Stimulated activated CD4-positive, alpha-beta T cell treated with anti-CD3 and anti-CD28 coated beads, Interleukin-4, amount 100 ng/mL, for 24 hours (primary cell): ENCODE measurements around the gene PRDM16.

Experiments
- DNase-seq: peaks from one replicate; pipeline ENCODE4 v3.0.0-alpha.2; 2020

PRDM16 gene

DNA sequence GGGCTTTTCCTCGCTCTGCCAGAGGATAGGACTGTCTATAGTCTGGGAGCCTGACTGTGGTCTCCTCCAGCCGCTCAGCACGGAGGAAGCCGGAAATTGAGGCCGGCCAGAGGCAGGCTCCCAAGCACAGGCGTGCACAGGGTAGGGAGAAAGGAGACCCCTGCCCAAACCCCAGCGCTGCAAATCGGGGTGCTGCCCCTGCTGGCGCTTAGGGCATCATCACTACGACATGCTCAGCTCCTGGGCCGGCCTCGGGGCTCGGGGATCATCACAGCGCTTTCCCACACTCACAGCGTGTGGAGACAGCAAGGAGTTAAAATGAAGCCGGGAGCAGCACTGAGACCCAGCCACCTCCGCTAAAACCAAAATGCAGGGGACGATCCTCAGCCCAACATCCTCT is 322.7 kb downstream of the PRDM16 start:
- no peak for DNase-seq

DNA sequence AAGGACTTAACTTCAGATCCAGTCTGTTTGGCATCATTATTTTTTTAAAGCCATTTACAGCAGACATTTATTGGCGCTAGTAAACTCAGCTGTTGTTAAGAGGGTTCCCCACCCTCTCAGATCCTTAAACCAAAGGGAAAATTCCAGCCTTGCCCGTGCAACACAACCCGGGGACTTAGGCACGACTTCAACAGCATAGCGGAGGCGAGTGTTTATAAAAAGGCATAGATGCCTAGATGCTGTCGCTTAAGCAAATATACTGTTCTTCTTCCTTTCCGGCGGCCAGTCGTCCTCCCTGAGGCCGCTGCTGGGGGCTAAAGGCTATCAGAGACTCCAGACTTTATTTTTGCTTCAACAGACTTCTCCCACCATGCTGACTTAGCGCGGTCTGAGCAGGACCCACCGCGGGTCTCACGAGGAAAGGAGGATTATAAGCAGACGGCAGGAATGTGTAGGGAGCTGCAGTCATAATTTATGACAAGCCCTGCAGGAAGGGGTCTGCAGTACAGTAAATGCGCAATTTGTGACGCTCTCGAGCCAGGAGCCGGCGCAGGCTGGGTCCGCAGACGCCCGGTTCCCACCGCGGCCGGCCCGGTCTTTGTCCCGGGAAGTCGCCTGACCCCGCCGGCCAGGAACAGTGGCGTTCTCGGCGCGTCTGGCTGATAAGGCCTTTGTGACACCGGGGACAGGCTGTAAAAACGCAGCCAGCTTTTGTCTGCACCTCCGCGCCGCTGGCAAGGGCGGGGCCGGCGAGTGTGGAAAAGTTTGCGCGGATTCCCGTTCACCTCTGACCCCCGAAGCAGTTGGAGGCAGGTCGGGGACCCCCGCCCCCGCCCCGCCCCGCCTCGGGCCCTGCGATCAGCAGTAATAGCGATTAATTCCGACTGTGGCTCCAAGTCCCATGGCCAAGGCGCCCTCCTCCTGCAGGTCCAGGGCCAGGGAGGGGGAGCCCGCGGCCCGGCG is 324.3 kb downstream of the PRDM16 start:
- no peak for DNase-seq

DNA sequence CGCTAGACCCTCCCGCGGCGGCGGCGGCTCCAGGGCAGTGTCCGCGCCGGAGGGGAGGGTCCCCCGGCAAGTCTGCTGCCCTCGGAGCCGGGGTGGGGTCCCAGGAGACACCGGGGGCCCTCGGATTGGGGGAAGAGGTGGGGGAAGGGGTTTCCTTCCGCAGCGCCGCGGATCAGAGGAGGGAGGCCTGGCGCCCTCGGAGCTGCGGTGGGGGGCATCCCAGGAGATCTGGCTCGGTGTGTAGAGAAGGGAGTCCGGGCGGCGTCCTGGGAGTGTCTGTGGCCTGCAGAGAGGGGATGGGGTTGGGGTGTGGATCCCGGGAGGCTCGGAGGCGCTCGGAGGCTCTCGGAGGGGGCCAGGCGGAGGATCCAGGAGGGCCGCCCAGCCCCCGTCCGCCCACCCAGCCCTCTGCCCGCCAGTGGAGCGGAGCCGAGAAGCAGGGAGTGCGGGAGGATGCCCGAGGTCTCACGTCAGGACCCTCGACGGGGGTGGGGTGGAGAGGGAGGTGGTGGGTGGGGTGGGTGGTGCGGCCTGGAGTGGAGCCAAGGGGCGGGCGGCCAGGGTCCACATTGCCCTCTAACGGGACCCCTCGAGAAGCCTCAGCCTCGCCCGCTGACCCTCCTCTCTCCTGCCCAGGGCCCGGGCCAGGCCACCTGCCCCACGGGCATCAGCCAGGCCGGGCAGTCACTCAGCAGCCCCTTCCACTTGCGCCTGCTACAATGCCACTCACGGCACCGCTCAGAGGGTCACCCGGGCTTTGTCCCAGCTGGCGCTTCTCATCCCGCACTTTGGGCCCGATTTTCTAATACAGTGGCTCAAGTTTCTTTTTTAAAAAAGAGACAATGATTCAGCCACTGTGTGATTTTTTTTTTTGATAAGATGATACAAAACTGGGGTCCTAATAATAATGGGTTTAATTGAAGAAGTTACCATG is 325.3 kb downstream of the PRDM16 start:
- no peak for DNase-seq

DNA sequence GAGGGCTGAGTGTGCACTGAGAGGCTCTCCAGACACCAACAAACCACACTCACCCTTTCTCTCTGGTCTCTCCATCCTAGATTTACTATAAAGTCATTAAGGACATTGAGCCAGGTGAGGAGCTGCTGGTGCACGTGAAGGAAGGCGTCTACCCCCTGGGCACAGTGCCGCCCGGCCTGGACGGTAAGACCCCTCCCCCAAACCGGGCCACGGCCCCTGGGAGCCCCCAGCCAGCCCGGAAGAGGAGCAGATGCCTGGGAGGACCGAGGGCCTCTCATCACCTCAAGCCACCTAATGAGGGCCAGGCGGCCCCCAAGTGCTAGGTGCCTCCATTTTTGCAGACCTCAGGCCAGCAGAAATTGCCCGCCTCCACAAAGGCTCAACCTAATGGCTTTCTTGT is 327.4 kb downstream of the PRDM16 start:
- no peak for DNase-seq

DNA sequence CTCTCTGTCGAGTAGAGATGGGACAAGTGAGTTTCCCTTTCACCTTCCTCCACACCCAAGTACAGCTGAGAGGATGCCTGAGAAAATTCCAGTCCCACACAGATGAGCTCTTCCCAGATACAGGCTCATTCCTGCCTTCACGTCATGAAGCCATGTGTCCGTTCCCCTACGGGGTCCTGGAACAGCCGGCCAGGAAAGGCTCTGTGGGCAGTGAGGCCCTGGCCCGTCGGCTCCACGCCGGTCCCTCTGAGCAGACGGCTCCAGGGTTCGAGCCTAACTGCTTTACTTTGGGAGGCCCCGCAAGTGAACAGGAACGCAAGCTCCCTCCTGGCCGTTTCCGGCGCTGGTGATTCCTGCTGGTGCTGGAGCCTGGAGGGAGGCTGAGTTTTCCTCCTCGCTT is 328.3 kb downstream of the PRDM16 start:
- no peak for DNase-seq

DNA sequence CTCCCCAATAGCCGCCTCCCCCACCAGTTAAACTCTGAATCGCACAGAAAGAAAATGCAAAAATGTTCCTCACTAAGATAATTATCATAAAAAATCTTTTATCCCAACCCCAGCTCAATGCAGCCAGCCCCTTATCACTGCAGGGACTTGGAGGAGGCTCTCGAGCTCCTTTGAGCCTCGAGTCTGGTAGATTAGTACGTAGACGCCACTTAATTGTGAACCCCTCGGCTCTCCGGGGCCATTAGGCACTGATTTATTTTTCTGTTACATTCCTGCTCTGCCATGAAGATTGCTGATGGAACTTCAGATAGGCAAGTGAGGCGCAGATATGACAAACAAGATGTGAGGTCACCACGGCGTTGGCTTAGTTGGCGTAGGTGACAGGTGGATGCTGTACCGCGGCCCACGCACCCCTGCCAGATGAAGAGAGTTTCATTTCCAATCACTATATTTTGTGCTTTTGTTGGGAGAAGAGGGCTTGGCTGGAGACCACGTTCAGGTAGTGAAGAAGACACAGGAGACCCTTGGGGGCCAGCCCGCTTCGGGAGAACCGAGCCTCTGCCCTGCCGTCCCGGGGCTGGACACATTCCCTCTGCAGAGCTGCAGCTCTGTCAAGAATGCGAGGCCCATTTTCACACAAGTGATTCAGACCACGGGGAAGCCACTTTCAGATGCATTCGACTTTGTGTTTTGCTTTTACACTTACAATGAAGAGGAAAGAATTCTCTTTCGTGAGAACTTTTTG is 329.6 kb downstream of the PRDM16 start:
- no peak for DNase-seq

DNA sequence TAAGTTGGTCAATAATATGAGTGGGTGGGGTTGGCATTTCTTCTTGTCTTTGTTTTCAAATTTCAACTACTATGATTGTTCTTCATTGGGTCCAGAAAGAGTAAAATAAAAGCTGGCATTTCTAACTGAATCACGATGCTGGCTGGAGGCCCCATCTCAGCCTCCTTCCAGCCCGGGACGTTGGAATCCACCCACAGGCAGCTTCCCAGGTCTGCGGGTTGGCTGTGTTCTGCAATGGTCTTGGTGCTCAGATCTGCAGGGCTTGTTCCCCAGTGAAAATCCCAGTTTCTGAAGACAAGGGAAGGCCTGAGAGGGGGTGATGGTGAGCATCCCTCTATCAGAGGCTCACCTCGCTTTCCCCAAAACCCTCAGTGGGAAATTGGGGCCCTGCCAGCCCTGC is 330.7 kb downstream of the PRDM16 start:
- no peak for DNase-seq

DNA sequence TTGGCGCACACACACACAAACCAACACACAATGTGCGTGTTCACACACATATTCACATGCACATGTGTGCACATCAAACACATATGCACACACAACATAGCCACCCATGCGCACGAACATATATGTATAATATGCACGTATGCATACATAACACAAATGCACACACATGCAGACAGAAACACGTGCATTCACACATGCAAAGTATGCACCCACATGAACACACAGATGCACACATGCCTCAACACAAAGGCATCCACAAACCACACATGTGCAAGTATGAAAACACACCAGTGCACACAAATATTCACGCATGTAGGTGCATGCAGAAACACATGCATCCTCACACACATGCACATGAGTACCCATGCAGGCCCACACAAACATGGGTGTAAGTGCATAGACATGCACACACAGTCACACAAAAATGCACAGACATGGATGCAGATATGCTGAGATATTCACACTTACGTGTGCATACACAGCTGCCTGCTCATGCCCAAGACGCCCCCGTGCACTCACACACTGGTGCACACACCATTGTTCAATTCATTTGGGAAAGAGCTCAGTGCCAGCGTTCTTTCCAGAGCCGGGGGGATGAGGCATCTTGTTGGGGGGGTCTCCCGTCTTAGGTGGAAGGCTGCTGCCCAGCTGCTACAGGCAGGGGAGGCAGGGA is 332.7 kb downstream of the PRDM16 start:
- DNase-seq = no peak

DNA sequence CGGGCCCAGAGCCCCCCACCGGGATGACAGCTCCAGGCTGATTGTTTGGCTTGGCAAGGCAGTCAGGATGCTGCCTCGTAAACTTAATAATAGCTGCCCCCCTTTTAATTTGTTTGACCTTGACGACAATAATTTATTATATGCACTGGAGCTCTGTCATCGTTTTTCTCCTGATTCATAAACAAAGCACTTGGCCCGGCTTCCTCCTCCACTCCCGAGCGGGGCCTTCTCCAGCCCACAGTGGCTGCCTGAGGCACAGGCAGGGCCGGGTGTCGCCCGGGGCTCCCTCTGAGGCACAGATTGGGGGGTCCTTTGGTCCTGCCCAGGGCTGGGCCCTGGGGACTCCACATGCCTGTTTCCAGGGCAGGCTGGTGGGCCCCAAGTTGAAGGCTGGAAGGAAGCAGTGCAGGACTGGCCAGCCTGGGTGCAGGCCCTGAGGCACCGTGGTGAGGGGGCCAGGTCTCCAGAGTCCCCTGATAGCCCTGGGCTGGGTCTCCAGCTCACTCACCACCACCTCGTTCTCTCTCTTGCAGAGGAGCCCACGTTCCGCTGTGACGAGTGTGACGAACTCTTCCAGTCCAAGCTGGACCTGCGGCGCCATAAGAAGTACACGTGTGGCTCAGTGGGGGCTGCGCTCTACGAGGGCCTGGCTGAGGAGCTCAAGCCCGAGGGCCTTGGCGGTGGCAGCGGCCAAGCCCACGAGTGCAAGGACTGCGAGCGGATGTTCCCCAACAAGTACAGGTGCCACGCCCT is 333.4 kb downstream of the PRDM16 start:
- DNase-seq = no peak

DNA sequence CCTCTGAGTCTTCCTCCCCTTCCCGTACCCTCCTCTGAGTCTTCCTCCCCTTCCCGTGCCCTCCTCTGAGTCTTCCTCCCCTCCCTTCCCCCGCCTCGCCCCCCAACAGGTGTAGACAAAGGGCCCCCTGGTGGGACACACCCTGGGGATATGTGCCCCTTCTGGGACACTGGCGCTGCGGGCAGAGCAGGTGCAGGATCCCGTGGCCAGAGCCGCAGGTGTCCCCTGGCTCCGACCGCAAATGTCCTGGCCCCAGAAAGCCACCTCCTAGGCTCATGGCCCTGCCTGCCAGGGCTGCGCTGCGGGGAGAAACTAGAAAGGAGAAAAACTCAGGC is 334.0 kb downstream of the PRDM16 start:
- no peak for DNase-seq

DNA sequence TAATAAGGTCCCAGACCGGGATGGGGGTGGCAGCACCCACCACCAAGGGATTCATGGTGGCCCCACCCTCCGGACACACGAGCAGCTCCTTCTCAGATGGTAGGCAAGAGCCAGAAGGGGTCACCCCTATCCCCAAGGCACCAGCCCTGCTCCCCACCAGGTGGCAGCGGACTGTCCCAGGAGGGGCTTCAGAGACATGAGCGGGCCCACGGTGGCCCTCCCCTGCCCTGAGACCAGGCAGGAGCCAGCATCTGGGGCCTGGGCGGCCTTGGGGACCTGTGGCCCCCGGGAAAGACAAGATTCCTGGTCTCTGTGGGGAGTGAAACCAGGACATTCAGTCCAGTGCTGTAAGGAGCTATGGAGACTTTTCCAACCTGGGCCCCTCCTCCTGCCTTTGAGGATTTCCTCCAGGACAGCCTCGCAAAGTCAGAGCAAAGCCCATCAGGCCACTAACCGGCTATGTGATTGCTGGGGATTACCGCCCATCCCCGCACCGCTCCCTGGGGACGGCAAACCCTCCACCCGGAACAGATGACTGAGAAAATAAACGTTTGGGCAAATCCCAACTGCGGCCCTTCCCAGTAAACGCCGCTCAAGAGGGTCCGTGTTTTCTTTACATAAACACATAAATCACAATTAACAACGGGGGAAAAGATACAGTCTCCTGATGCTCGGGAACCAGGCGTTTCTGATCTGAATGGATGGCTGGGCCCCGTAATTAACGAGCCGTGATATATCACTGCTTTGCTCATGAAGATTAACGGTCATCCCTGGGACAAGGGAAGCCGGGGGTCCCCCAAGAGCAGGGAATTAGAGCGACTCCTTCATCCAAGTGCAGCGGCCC is 334.6 kb downstream of the PRDM16 start:
- no peak for DNase-seq

DNA sequence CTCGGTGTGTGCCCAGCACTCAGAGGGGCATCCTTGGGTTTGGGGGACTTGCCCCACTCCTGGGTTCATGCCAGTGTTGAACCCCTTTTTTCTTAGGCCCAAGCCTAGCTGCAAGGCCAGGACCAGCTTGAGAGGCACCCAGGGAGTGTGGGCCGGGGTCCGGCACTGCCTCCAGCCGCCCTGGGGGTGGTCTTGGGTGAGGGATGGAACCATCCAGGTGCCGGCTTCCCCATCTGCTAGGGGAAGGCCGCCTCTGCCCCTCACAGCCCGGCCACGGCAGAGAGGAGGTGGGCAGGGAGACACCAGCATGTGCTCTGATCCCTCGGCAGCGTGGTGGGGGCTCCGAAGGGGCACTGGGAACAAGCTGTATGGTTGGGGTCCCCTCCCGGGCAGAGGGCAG is 335.3 kb downstream of the PRDM16 start:
- no peak for DNase-seq

DNA sequence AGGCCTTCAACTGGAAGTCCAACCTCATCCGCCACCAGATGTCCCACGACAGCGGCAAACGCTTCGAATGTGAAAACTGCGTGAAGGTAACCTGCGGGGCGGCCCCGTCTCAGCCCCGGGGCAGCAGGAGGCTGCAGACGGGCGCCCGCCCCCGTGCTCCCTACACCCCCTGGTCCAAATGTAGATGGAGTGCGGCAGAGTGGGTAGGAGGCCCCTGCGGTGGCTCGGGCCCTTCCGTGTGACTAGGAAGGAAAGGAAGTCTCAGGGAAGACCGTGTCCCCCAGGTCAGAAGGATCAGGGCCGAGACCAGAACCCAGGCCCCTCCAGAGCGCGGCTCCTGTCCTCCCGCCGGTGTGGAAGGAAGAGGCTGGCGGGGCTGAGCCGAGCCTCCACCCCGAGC is 335.8 kb downstream of the PRDM16 start:
- DNase-seq = no peak

DNA sequence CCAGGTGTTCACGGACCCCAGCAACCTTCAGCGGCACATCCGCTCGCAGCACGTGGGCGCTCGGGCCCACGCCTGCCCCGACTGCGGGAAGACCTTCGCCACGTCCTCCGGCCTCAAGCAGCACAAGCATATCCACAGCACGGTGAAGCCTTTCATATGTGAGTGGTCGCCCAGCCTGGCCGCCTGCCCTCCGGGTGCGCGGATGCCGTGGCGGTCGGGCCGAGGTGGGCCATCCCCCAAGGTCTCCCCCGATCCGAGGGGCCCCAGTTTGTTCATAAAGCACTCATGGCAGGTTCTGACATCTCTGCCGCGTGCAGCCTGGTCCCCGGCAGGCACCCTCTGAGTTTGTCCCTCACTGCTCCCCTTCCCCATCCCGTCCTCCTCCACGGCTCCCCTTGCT is 336.5 kb downstream of the PRDM16 start:
- DNase-seq = no peak

DNA sequence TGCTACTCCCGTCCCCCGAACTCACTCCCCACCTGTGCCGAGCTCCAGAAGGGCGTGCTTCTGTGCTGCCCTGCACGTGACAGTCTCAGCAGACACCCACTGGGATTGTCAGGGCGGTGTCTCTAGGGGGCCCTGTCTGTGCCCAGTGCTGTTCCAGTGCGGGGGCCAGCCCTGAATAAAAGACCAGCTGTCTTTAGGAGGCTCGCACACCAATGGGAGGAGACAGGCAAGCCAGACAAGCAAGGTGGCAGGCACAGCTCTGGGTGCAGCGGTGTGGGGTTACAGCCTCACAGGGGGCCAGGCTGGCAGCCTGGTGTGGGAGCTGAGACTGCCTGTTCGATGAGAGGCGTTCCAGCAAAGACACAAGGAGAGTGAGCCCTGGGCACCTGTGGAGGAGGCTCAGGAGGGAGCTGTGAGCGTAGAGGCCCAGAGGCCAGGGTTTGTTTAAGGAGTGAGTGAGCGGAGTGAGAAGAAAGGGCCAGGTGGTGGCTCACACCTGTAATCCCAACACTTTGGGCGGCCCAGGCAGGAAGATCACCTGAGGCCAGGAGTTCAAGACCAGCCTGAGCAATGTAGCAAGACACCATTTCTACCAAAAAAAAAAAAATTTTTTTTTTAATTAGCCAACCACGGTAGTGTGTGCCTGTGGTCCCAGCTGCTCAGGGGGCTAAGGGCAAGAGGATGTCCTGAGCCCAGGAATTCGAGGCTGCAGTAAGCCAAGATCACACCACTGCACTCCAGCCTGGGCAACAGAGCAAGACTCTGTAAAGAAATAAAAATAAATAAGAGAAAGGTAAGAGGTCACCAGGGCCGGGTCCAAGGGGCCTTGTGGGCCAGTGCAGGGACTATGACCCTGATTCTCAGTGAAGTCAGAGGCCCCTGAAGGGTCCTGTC is 337.2 kb downstream of the PRDM16 start:
- DNase-seq = no peak

DNA sequence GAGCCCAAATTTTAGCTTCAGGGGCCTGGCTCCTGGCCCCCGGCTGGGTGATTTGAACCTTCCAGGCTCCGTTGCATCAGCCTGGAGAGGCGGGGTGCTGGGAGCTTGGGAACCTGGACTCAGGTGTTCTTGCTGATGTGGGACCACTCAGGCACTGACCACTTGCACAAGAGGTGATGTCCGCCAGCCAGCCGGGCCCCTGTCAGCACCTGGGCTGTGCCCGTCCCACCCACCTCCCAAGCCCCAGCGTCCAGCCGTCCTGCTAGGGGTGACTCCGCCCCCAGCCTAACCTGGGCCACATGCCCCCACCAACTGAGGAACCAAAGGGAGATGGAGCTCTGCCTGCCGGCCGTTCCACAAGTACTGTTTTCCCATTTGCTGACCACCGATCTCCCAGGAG is 338.0 kb downstream of the PRDM16 start:
- no peak for DNase-seq

DNA sequence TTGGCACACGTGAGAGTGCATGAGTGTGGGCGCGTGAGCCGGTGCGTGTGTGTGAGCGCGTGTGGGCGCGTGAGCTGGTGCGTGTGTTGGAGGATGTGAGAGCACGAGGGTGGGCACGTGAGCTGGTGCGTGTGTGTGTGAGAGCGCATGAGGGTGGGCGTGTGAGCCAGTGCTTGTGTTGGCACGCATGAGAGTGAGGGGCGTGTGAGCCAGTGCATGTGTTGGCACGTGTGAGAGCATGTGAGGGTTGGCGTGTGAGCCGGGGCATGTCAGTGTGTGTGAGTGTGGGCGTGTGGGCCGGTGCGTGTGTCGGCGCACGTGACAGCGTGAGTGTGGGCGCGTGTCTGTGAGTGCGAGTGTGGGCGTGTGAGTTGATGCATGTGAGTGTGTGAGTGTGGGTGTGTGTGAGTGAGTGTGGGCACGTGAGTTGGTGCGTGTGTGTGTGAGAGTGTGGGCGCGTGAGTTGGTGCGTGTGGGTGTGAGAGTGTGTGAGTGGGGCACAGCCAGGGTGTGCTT is 339.8 kb downstream of the PRDM16 start:
- DNase-seq = no peak

DNA sequence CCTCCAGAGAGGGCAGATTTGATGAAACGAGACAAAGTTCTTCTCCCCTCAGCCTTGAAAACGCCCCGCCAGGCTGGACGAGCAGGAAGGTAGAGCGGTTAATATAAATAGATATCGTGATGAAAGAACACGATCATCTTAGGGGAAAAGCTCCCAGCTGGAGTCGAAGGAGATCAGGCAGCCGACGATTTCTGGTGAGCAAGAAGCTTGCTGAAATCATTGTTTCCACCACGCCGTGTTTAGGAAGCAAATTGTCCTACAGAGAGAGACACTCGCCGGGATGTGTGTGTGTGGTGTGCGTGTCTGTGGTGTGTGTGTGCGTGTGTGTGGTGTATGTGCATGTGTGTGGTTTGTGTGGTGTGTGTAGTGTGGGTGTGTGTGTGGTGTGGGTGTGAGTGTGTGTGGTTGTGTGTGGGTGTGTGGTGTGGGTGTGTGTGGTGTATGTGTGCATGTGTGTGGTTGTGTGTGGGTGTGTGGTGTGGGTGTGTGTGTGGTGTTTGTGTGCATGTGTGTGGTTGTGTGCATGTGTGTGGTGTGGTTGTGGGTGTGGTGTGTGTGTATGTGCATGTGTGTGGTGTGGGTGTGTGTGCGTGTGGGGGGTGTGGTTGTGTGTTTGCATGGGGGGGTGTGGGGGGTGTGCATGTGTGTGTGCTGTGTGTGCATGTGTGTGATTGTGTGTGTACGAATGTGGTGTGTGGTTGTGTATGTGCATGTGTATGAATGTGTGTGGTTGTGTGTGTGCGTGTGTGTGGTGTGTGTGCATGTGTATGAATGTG is 340.6 kb downstream of the PRDM16 start:
- DNase-seq = no peak
